OCI-LY1 (cell line): ENCODE data around the gene TRA2B.

Experiments
- EZH2 ChIP-seq: fragments of 200-600 bp; sonication (generic), shearing (Covaris generic); IDR thresholded peaks from 2 replicates; pipeline ENCODE4 v1.8.0; 2017; ENCODE audit warnings: borderline replicate concordance, mixed run types, mild to moderate bottlenecking, antibody characterized with exemption, low read length, moderate library complexity, mixed read lengths
- TF ChIP-seq, protein P1 (sequence below): fragments of 200-600 bp; sonication (generic), shearing (Covaris generic); IDR thresholded peaks from 2 replicates; pipeline ENCODE4 v1.5.1; 2017; ENCODE audit warnings: mild to moderate bottlenecking, antibody characterized with exemption, low read length, moderate library complexity, mixed read lengths

DNA sequence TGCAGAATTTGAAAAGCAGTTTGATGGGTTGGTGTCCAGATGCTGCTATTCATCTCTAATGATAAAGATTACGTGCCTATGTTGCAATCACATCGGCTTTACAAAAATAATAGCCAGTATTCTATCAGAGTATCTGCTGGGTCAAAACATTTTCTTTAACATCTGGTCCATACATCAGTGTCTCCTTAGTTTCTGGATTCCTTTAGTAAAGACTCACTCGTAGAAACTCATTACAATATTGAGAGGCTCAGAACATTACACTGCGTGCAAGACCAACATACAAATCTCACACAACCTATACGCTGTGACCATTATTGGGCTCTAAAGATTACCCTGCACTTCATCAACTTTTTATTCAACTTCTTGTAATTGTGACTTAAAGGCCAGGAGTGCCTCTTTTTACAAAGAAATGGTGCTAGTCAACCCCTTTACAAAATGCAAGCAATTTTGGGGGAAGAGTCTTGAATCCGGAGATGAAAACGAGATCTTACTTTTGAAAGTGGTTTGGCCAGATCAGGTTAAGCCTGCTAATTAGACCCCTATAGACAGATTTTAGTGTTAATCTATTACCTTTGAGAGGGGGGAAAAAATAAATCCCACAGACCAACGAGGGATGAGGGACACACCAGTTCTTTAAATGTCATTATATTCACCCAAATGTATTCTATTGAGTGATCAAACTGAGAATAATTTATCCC lies 2.9 kb downstream of the TRA2B start:
- TF ChIP-seq, protein P1, sequence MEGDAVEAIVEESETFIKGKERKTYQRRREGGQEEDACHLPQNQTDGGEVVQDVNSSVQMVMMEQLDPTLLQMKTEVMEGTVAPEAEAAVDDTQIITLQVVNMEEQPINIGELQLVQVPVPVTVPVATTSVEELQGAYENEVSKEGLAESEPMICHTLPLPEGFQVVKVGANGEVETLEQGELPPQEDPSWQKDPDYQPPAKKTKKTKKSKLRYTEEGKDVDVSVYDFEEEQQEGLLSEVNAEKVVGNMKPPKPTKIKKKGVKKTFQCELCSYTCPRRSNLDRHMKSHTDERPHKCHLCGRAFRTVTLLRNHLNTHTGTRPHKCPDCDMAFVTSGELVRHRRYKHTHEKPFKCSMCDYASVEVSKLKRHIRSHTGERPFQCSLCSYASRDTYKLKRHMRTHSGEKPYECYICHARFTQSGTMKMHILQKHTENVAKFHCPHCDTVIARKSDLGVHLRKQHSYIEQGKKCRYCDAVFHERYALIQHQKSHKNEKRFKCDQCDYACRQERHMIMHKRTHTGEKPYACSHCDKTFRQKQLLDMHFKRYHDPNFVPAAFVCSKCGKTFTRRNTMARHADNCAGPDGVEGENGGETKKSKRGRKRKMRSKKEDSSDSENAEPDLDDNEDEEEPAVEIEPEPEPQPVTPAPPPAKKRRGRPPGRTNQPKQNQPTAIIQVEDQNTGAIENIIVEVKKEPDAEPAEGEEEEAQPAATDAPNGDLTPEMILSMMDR = no peak
- TF ChIP-seq EZH2 = no peak
